ENCODE data around the gene TMOD3. TPM values are rescaled to one million over a fixed set of nuclear protein-coding genes. Genes with fewer than 3 reads are reported as not detected.

The TMOD3 gene
- total and polyA plus RNA-seq, 10 donors: 8.9 to 65.5 (median 39.2) TPM

- H3K9me3 ChIP-seq: no peaks in the 10 kb centered on the region
- H3K36me3 ChIP-seq: peaks cover 0 to 70% (median 41%) of the 10 kb centered on the region in 6 donors
- TF ChIP-seq CTCF (IDR thresholded peaks at IDR 0.05 in 8 of 11, conservative IDR thresholded peaks at IDR 0.05 in 3 of 11) (no peak), POLR2A (IDR thresholded peaks at IDR 0.05) (no peak), POLR2AphosphoS5 (IDR thresholded peaks at IDR 0.05) (no peak)
- peaks cover 0 to 46% (median 14%) of the 10 kb centered on the region in 6 donors for H3K4me1 ChIP-seq
- intact Hi-C loops (cut with DNase I; ENCODE audit: low total_unique reads): no loop called here
- no peak overlapping the region for H3K4me3 ChIP-seq
- no peaks in the 10 kb centered on the region for H3K27me3 ChIP-seq (replicated peaks in 1 of 7)
- H3K27ac ChIP-seq: peak overlapping the region in 2 of 8 donors; percentile 9 to 29
- DNase-seq: no peak
- 95 to 100% (median 97%) methylated on average over 4 of the region's 4 CpGs for WGBS, 5 donors
Measured at GRCh38 chr15:51864408-51865056, 35.1 kb downstream of the TMOD3 start.

GRCh38 chr15:51865317-51865716 lies 35.9 kb downstream of the TMOD3 start:
- no peak for DNase-seq
- intact Hi-C loops (cut with DNase I; ENCODE audit: low total_unique reads): no loop called here
- no peak overlapping the region for H3K4me3 ChIP-seq
- H3K36me3 ChIP-seq: peaks cover 0 to 78% (median 48%) of the 10 kb centered on the region in 6 donors
- WGBS, 5 donors: 90 to 100% (median 92%) methylated on average over 1 of the region's 1 CpG
- H3K27ac ChIP-seq: peak overlapping the region in 1 of 8 donors; percentile 7
- H3K9me3 ChIP-seq: no peaks in the 10 kb centered on the region
- peaks cover 0 to 46% (median 14%) of the 10 kb centered on the region in 6 donors for H3K4me1 ChIP-seq
- no peak for TF ChIP-seq POLR2A (IDR thresholded peaks at IDR 0.05)
- no peak for TF ChIP-seq POLR2AphosphoS5 (IDR thresholded peaks at IDR 0.05)
- TF ChIP-seq CTCF (IDR thresholded peaks at IDR 0.05 in 8 of 11, conservative IDR thresholded peaks at IDR 0.05 in 3 of 11): no peak
- H3K27me3 ChIP-seq (replicated peaks in 1 of 7): no peaks in the 10 kb centered on the region

GRCh38 chr15:51866161-51866560 lies 36.7 kb downstream of the TMOD3 start:
- Histone ChIP-seq H3K9me3 (no peaks in the 10 kb centered on the region), H3K36me3 (peaks cover 0 to 87% (median 57%) of the 10 kb centered on the region in 6 donors), H3K4me1 (peaks cover 0 to 42% (median 13%) of the 10 kb centered on the region in 6 donors), H3K27ac (no peak overlapping the region), H3K27me3 (replicated peaks in 1 of 7) (no peaks in the 10 kb centered on the region), H3K4me3 (no peak overlapping the region)
- no peak for TF ChIP-seq POLR2AphosphoS5 (IDR thresholded peaks at IDR 0.05)
- TF ChIP-seq CTCF (IDR thresholded peaks at IDR 0.05 in 8 of 11, conservative IDR thresholded peaks at IDR 0.05 in 3 of 11): no peak
- no peak for TF ChIP-seq POLR2A (IDR thresholded peaks at IDR 0.05)
- DNase-seq: no peak
- intact Hi-C loops (cut with DNase I; ENCODE audit: low total_unique reads): no loop called here
- WGBS, 5 donors: 80 to 95% (median 89%) methylated on average over 4 of the region's 4 CpGs

GRCh38 chr15:51866751-51867150 lies 37.3 kb downstream of the TMOD3 start:
- intact Hi-C loops (cut with DNase I; ENCODE audit: low total_unique reads): no loop called here
- Histone ChIP-seq H3K4me3 (no peak overlapping the region), H3K27ac (no peak overlapping the region), H3K9me3 (no peaks in the 10 kb centered on the region), H3K36me3 (peaks cover 0 to 93% (median 62%) of the 10 kb centered on the region in 6 donors), H3K4me1 (peaks cover 0 to 36% (median 9%) of the 10 kb centered on the region in 6 donors), H3K27me3 (replicated peaks in 1 of 7) (no peaks in the 10 kb centered on the region)
- no peak for DNase-seq
- TF ChIP-seq CTCF (IDR thresholded peaks at IDR 0.05 in 8 of 11, conservative IDR thresholded peaks at IDR 0.05 in 3 of 11) (no peak), POLR2AphosphoS5 (IDR thresholded peaks at IDR 0.05) (no peak), POLR2A (IDR thresholded peaks at IDR 0.05) (no peak)
- 96 to 100% (median 98%) methylated on average over 1 of the region's 1 CpG for WGBS, 5 donors

All from spleen (tissue), 11 donors.